Measurements from ENCODE around the gene SNX30. TPM values are rescaled to one million over a fixed set of nuclear protein-coding genes. Genes with fewer than 3 reads are reported as not detected.

The SNX30 gene
- polyA plus RNA-seq, 12 donors: 8.9 to 17.5 (median 10.6) TPM; not detected in 1

DNA sequence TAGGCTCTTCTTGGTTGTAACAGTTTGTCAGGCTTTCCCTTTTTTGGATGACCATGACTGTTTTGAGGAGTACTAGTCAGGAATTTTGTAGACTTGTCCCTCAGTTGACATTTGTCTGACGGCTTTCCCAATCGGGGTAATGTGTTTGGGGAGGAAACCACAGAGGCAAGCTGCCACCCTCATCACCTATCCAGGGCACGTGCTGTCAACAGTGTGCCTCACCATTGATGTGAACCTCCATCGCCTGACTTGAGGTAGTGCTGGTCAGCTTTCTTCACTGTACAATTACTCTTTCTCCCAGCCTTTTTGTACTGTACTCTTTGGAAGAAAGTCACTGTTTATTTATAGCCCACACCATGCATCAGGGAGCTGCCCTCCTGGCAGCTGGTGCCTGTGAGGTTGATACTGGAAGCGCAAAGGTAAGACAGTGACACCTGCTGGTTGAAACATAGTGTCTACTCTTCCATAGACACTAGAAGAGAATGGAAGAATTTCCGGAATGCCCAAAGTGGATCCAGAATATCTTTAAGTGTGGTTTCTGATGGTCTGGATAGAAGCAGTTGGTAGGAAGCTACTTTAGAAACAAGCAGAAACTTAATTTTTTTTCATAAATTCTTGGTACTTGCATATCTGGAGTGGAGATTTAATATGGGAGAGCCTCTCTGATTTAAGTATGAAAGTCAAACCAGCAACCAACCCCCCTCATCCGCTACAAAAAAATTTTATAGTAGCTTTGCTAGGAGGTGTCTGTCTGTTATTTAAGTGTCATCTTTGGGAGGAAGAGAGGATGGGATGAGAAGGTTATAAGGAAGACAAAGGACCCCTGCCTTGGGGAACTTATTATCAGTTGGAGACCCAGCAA is 69.3 kb downstream of the SNX30 start:
- DNase-seq: peak; percentile 69

- no peak for DNase-seq
These were observed 70.3 kb downstream of the SNX30 start for GRCh38 chr9:112820881-112821280.

DNA sequence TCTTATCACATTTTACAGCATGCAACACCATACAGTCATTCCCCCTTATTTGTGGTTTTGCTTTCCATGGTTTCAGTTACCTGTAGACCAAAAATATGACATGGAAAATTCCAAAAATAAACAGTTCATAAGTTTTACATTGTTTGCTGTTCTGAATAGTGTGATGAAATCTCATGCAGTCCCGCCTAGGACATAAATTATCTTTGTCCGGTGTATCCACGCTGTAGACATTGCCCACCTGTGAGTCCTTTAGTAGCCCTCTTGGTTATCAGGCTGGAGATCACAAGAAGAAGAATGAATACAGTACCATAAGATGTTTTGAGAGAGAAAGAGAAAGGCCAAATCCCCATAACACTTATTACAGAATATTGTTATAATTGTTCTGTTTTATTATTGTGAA is 72.1 kb downstream of the SNX30 start:
- no peak for DNase-seq

DNA sequence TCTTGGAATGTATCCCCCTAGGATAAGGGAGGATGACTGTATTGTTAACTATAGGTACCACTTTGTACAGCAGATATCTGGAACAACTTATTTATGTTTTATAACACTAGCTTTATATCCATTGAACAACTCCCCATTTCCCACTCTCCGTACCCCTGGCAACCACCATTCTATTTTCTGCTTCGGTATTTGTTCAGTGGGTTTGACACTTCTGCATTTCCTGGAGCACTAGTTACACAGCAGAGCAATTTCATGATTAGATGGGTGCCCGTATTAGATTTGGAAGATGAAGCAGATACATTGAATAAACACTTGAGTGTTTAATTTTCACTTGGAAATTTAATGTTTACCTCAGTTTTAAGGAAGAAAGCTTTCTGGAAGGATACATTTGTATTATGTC is 72.7 kb downstream of the SNX30 start:
- DNase-seq: no peak

DNA sequence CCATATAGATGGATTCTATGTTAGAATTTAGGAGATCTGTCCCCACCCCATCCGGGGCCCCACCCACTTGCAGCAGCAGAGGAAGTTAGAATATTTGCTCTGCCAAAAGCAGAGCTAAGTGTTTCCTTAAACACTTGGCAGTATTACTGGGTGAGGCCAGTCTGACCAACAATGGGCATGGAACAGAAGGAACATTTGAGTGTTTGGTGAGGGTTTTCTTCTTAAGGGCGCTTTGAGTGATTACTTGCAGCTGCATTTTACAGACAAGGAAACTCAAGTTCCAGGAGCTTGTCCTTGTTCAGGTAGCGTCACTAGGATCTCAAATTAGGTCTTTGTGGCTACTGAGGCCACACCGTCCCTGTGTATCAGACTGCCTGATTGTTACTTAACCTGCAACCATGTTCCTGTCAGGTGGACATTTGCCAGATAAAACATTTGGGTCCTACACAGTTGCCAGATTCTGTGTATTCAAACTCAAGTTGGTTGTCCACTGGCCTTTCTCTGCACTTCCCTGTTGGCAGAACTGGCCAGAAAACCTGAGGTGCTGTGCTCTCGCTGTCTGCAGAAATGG is 80.8 kb downstream of the SNX30 start:
- DNase-seq: no peak

DNA sequence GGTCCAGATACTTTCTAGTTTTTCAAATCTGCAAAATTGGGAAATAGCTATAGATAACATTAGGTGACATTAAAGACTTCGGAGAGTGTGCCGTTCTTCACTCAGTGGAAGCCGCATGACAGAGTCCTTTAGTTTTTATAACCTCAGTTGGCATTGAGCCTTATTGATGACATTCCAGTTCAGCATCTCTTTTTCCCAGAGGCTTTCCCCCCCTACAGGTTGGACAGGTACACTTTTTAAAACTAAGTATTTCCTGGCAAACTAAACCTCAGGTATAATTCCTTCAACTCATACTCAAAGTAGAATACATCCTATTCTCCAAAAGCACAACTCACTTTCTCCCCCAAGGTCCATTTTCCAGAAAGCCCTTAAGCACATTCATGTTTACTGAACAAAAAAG is 81.4 kb downstream of the SNX30 start:
- no peak for DNase-seq

GRCh38 chr9:112833081-112833480 is 82.5 kb downstream of the SNX30 start:
- no peak for DNase-seq

DNA sequence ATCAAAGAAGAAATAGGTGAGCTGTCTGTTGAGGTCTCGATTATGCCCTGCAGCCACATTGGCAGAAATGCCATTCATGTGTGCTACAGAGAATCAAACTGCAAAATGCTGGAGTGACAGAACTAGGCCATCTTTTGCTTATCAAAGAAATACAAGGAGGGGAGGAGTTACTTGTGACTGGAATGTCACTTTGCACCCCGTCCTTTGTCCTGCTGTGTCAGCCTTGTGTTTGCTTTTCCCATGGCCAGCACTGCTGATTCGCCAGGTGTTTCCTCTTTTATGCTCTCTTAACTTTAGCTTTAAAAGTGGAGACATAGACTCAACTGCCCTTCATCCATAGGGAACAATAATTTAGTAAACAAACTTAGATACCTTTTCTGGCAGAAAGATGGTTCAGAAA is 85.8 kb downstream of the SNX30 start:
- DNase-seq: no peak

DNA sequence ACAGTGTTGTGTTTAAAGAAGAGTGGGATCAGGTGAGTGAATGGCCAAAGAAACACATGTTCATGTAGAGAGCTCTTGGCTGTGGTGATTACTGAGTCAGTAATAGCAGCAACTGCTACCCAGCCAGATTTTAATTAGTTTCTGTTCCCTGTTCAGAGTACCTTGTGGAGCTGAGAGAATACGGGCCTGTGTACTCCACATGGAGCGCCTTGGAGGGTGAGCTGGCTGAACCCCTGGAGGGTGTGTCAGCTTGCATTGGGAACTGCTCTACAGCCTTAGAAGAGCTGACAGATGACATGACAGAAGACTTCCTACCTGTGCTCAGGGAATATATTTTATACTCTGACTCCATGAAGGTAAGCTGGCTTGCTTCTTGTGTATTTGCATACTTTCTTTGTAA is 87.8 kb downstream of the SNX30 start:
- DNase-seq: no peak

- DNase-seq: no peak
These were observed 88.8 kb downstream of the SNX30 start for GRCh38 chr9:112839331-112839730.

- no peak for DNase-seq
These were observed 90.7 kb downstream of the SNX30 start for GRCh38 chr9:112841261-112841660.

DNA sequence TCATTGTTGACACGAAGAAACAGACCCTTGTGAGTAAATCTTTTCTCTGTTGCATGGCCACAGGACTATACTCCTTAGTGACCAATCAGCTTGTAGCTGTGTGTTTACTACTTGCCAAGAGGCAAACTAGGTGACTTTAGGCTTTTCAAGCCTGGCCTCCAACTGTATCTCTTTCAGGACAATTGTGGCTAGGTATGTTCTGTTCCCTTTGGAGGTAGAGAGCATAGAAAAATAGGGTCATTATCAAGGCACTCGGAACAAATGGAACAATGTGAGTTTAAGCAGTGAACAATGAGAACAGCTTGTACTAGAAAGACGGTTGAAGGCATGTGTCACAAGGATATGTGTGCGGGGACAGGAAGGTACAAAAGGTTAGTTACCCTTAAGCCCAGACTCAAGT is 92.0 kb downstream of the SNX30 start:
- no peak for DNase-seq

DNA sequence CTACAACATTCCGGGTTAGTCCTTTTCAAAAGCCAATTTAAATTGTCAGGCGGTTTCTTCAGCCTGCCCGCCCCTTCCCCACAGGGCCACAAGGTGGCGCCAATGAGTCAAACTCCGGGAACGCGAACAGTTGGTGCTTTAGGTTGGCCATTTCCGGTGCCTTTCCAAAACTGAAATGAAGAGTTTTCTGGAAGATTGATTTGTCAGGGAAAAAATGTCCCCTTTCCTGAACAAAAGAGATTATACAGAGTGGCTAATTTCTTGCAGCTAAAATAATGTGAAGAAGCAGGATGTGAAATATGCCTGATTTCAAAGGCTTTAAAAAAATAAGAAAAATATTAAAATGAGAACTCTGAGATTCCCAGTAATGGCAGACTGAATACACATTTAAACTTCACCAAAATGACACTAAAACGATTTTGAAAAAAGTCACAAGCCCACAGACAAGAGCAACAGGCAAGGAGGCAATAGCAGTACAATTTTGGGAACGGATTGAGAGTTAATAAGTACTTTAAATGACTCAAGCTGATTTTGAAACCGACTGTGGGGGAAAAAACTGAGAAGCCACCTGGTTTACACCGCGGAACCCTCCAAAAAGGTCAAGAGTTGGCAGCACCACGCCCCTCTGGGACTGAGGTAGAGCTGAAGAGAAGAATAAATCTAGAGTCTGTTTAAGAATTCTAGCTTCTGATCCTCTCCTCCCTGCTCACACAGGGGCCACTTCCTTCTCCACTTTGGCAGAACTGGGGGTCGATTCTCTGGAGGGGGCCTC is 94.4 kb downstream of the SNX30 start:
- peak; percentile 80 for DNase-seq

DNA sequence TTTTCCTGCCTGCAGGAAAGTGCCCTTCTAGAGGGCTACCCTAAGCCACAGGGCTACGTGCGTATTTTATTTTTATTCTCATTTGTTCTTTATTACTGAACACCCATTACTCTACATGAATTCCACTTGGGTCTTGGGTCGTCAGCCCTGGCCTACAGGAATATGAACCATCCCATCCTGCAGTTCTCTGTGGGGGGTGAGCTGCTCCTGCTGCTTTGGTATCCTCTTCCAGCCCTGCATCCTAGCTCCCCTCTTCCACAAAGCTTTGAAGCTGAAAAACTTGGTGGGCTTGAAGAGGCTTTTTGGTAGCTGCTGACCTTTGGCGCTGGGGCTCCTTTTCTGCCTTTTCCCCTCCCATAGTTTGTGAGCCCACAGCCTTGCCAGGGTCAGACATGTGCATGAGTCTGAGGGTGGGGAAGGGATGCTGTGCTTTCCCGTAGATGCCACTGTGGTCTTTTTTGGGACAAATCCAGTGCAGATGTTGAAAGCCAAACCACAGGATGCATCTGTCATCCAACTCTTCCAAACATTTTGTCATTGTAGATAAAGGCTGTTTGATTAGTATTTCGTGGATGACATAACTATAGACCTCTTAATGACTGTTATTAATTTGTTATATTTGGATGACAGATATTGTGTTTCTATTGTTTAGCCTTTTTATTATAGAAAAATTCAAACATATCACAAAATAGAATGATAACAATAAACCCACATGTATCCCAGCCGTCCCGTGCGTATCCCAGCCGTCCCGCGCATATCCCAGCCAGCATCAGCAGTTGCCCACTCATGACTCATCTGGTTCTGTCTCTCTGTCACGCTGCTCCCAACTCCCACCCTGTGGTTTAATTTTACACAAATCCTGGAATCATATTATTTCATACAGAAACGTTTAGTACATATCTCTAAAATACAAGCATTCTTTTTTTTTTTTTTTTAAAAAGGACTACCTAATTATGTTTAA is 96.2 kb downstream of the SNX30 start:
- DNase-seq: no peak

- no peak for DNase-seq
These were observed 98.0 kb downstream of the SNX30 start for GRCh38 chr9:112848316-112849151.

GRCh38 chr9:112849363-112849922 is 98.9 kb downstream of the SNX30 start:
- no peak for DNase-seq

GRCh38 chr9:112850840-112851239 is 100.3 kb downstream of the SNX30 start:
- DNase-seq: no peak

GRCh38 chr9:112852741-112853504 is 102.4 kb downstream of the SNX30 start:
- no peak for DNase-seq

- DNase-seq: no peak
These were observed 103.5 kb downstream of the SNX30 start for GRCh38 chr9:112853882-112854585.
